DND-41 (cell line): ENCODE data around the gene BAHCC1.

Experiments
- ATAC-seq: fragments of 200-7000 bp; cut with Tn5 transposase; 3 replicates; pipeline ENCODE4 v1.9.1; 2021; ENCODE audit warnings: low read depth; ENCODE audit not compliant: insufficient read depth
- DNase-seq: peaks from one replicate; pipeline ENCODE4 v3.0.0-alpha.2; 2020
- H2AFZ ChIP-seq: 2 replicates; pipeline ENCODE4 v1.6.0; 2012; ENCODE audit warnings: low read depth, low read length
- H3K27ac ChIP-seq: 2 replicates; pipeline ENCODE4 v1.5.1; 2012; ENCODE audit warnings: low read length, inconsistent platforms
- H3K27me3 ChIP-seq: fragments of 200-600 bp; sonication (generic); 2 replicates; pipeline ENCODE4 v1.6.0; 2012; ENCODE audit warnings: low read length, mild to moderate bottlenecking, inconsistent platforms; ENCODE audit not compliant: insufficient read depth, poor library complexity
- H3K36me3 ChIP-seq: 2 replicates; pipeline ENCODE4 v1.5.1; 2012; ENCODE audit warnings: low read length, inconsistent platforms; ENCODE audit not compliant: insufficient read depth
- H3K4me1 ChIP-seq: 2 replicates; pipeline ENCODE4 v1.5.1; 2012; ENCODE audit warnings: mild to moderate bottlenecking, low read length; ENCODE audit not compliant: insufficient read depth
- H3K4me2 ChIP-seq: 2 replicates; pipeline ENCODE4 v1.6.0; 2012; ENCODE audit warnings: mild to moderate bottlenecking, moderate library complexity, low read length, inconsistent platforms; ENCODE audit not compliant: insufficient read depth
- H3K4me3 ChIP-seq, 2 experiments: fragments of 200-600 bp in 1 of 2; shearing (Covaris generic) in 1 of 2; 2 replicates each; pipeline ENCODE4 v1.5.1; 2012 to 2016; ENCODE audit warnings: inconsistent platforms in 2 of 2, low read length in 2 of 2, mild to moderate bottlenecking in 2 of 2, low read depth in 1 of 2, moderate library complexity in 1 of 2
- H3K79me2 ChIP-seq: 2 replicates; pipeline ENCODE4 v1.6.0; 2012; ENCODE audit warnings: low read length, inconsistent platforms; ENCODE audit not compliant: insufficient read depth
- H3K9ac ChIP-seq: 2 replicates; pipeline ENCODE4 v1.6.0; 2012; ENCODE audit warnings: low read depth, mild to moderate bottlenecking, inconsistent platforms, low read length, moderate library complexity
- H3K9me3 ChIP-seq: 2 replicates; pipeline ENCODE4 v1.5.1; 2012; ENCODE audit warnings: low read length, moderate library complexity, mild to moderate bottlenecking, inconsistent platforms; ENCODE audit not compliant: insufficient read depth, severe bottlenecking
- H4K20me1 ChIP-seq: 2 replicates; pipeline ENCODE4 v1.6.0; 2012; ENCODE audit warnings: low read length; ENCODE audit not compliant: insufficient read depth
- CTCF ChIP-seq: IDR thresholded peaks from 2 replicates; pipeline ENCODE4 v1.5.1; 2012; ENCODE audit warnings: borderline replicate concordance, low read length, moderate library complexity, mild to moderate bottlenecking; ENCODE audit not compliant: poor library complexity, severe bottlenecking; ENCODE audit errors: extremely low read depth
- EZH2 ChIP-seq: IDR thresholded peaks from 3 replicates; pipeline ENCODE4 v1.6.1; 2012; ENCODE audit warnings: borderline replicate concordance, low read depth, mild to moderate bottlenecking, moderate library complexity, low read length, inconsistent platforms; ENCODE audit not compliant: severe bottlenecking

The BAHCC1 gene

GRCh38 chr17:81402530-81402941, 7.3 kb downstream of the BAHCC1 start:
- H3K9ac ChIP-seq: no peak overlapping the region
- H3K79me2 ChIP-seq: no peaks in the 10 kb centered on the region
- H3K36me3 ChIP-seq: no peaks in the 10 kb centered on the region
- no peak for DNase-seq
- no peak overlapping the region for H3K4me2 ChIP-seq
- peaks cover 56% of the 10 kb centered on the region for H3K27me3 ChIP-seq
- peaks cover 27% of the 10 kb centered on the region for H4K20me1 ChIP-seq
- H3K4me1 ChIP-seq: peaks cover 24% of the 10 kb centered on the region
- H3K4me3 ChIP-seq: no peak overlapping the region
- H3K9me3 ChIP-seq: no peaks in the 10 kb centered on the region
- no peak for TF ChIP-seq CTCF
- no peak for TF ChIP-seq EZH2
- H2AFZ ChIP-seq: no peak overlapping the region
- ATAC-seq: no peak
- H3K27ac ChIP-seq: no peak overlapping the region

DNA sequence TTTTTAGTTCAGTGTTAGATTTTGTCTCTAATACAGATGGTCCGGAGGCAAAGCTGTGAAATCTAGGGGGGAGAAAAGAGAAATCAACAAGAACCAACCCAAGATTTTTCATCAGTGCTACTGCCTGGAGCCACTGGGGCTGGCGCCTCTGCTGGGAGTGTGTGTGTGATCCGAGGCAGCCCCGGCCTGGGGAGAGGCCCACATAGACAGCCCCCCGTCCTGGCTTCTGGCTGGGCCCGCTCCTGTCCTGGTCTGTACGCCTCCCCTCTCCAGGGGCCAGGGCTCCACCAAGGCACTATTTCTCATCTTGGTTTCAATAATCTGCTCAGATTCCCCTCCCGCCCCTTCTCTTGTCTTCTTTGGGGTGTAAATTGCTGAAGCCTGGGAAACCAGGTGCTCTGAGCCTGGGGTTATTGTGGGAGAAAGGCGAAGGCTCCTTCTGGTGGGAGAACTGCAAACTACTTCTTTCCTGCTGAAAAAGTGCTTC, 7.8 kb downstream of the BAHCC1 start:
- no peak for ATAC-seq
- H3K4me2 ChIP-seq: no peak overlapping the region
- peaks cover 51% of the 10 kb centered on the region for H3K27me3 ChIP-seq
- no peaks in the 10 kb centered on the region for H3K9me3 ChIP-seq
- DNase-seq: no peak
- no peak overlapping the region for H2AFZ ChIP-seq
- no peak overlapping the region for H3K4me3 ChIP-seq
- no peaks in the 10 kb centered on the region for H3K79me2 ChIP-seq
- TF ChIP-seq EZH2 (no peak), CTCF (no peak)
- H3K27ac ChIP-seq: no peak overlapping the region
- H3K36me3 ChIP-seq: no peaks in the 10 kb centered on the region
- no peak overlapping the region for H3K9ac ChIP-seq
- peaks cover 27% of the 10 kb centered on the region for H4K20me1 ChIP-seq
- peaks cover 19% of the 10 kb centered on the region for H3K4me1 ChIP-seq

DNA sequence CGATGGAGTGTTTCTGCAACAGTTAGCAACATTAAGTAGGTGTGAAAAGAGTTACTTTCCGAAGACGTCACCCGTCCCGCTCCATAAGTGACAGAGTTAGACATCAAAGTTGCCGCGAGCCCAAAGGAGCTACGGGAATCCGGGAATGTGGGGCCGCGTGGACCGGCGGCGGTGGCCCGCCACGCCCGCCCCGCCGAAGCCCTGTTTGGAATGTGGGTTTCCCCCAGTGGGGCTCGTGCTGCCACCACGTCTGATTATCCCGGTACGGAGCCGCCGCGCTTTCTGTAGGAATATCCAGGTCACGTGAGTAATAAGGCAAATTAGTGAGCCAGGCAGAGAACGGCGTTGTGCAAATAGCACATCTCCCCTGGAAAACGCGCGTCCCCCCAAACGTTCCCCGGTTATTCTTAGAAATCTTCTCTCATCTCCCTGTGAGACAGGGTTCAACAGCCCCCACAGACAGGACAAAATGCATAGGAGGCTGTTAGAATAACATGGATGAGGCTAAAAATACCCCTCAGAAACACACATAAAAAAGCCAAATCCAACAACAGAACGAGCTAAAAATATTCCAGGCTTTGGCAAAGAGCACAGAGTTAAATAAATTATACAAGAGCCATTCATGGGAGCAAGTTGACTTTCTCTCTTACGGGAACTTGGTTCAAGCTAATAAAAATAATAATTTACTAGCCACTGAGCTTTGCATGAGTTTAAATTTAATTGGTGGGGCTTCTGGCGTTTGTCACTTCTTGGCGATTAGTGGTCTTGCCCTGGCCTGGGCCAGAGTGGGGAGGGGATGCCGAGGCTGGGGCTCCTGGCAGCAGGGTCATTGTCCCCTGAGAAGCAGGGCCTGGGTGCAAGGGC, 8.6 kb downstream of the BAHCC1 start:
- no peak overlapping the region for H2AFZ ChIP-seq
- no peaks in the 10 kb centered on the region for H3K79me2 ChIP-seq
- TF ChIP-seq EZH2 (no peak), CTCF (no peak)
- peaks cover 42% of the 10 kb centered on the region for H3K27me3 ChIP-seq
- no peaks in the 10 kb centered on the region for H3K36me3 ChIP-seq
- peaks cover 11% of the 10 kb centered on the region for H3K4me1 ChIP-seq
- H4K20me1 ChIP-seq: peaks cover 31% of the 10 kb centered on the region
- H3K9ac ChIP-seq: no peak overlapping the region
- ATAC-seq (no peak), DNase-seq (no peak)
- H3K4me2 ChIP-seq: no peak overlapping the region
- no peak overlapping the region for H3K4me3 ChIP-seq
- H3K9me3 ChIP-seq: no peaks in the 10 kb centered on the region
- no peak overlapping the region for H3K27ac ChIP-seq
